Measurements from ENCODE around the gene OLIG1.

Gene OLIG1

GRCh38 chr21:33051925-33052324 lies 18.0 kb upstream of the OLIG1 start:
- no peak overlapping the region for H3K4me3 ChIP-seq (ENCODE audit: low read depth, low read length)
- TF ChIP-seq CTCF (IDR thresholded peaks at IDR 0.05; ENCODE audit: borderline replicate concordance, insufficient read depth, low read depth, low read length) = no peak

- TF ChIP-seq CTCF (IDR thresholded peaks at IDR 0.05; ENCODE audit: borderline replicate concordance, insufficient read depth, low read depth, low read length) = no peak
- H3K4me3 ChIP-seq (ENCODE audit: low read depth, low read length) = no peak overlapping the region
Observed at GRCh38 chr21:33053951-33054350, 16.0 kb upstream of the OLIG1 start.

- TF ChIP-seq CTCF (IDR thresholded peaks at IDR 0.05; ENCODE audit: borderline replicate concordance, insufficient read depth, low read depth, low read length) = no peak
- no peak overlapping the region for H3K4me3 ChIP-seq (ENCODE audit: low read depth, low read length)
Observed at GRCh38 chr21:33055991-33056390, 13.9 kb upstream of the OLIG1 start.

DNA sequence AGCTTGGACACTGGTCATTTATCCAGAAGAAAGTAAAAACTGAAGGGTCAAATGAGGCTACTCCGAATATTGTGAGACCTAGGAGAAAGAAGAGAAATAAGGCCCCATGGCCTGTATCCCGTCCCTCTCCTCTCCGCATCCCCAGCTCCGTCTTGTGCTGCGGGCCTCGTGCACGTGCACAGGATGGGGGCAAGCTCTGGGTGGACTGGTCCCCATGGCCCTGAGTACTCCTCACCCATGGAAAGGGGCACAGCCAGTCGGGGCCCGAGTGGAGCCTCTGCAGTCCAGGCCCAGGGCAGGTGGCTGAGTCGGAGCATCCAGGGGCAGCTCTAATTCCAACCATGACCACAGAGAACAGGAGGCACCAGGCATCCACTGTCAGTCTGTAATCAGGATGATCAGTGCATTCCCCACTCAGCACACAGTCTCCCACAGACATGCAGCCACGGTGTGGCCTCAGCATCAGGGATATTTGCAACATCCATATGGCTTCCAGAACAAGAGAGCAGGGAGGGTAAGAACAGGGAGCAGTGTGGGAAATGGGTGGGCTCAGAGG lies 12.5 kb upstream of the OLIG1 start:
- no peak overlapping the region for H3K4me3 ChIP-seq (ENCODE audit: low read depth, low read length)
- TF ChIP-seq CTCF (IDR thresholded peaks at IDR 0.05; ENCODE audit: borderline replicate concordance, insufficient read depth, low read depth, low read length) = no peak

DNA sequence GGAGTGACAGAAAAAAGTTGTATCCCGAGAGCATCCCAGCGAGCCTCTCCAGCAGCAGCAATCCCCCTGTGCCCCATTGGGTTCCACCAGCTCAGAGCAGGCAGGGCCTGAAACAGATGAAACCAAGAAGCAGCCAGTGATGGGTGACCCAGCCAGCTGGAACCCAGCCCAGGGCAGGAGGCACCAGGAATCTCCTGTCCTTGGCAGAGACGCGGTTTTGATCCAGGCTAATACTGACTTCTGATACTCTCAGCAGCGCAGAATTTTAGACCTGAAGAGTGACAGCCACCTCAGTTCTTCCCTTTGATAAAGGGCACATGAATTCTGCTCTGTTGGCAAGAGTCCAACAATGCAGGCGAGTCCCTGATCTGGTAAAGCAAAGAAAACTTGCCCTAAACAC lies 11.4 kb upstream of the OLIG1 start:
- TF ChIP-seq CTCF (IDR thresholded peaks at IDR 0.05; ENCODE audit: borderline replicate concordance, insufficient read depth, low read depth, low read length) = no peak
- no peak overlapping the region for H3K4me3 ChIP-seq (ENCODE audit: low read depth, low read length)

GRCh38 chr21:33058957-33059356 lies 11.0 kb upstream of the OLIG1 start:
- H3K4me3 ChIP-seq (ENCODE audit: low read depth, low read length) = no peak overlapping the region
- TF ChIP-seq CTCF (IDR thresholded peaks at IDR 0.05; ENCODE audit: borderline replicate concordance, insufficient read depth, low read depth, low read length) = no peak

- H3K4me3 ChIP-seq (ENCODE audit: low read depth, low read length) = no peak overlapping the region
- TF ChIP-seq CTCF (IDR thresholded peaks at IDR 0.05; ENCODE audit: borderline replicate concordance, insufficient read depth, low read depth, low read length) = no peak
Observed at GRCh38 chr21:33059380-33059841, 10.5 kb upstream of the OLIG1 start.

Measured in GM12875 (cell line).